GM18907 (cell line): ENCODE data around the gene ANLN.
"Not testable (repeated sequence)": the region's sequence is repeated elsewhere in the genome, so short reads cannot be mapped to it uniquely, and the experiment has no call there.

ENCODE experiments used
- ATAC-seq: cut with Tn5 transposase; IDR thresholded peaks from one replicate; pipeline ENCODE4 v1.9.1; 2021; ENCODE audit warnings: mild to moderate bottlenecking, moderate library complexity; ENCODE audit not compliant: unreplicated experiment

The ANLN gene

DNA sequence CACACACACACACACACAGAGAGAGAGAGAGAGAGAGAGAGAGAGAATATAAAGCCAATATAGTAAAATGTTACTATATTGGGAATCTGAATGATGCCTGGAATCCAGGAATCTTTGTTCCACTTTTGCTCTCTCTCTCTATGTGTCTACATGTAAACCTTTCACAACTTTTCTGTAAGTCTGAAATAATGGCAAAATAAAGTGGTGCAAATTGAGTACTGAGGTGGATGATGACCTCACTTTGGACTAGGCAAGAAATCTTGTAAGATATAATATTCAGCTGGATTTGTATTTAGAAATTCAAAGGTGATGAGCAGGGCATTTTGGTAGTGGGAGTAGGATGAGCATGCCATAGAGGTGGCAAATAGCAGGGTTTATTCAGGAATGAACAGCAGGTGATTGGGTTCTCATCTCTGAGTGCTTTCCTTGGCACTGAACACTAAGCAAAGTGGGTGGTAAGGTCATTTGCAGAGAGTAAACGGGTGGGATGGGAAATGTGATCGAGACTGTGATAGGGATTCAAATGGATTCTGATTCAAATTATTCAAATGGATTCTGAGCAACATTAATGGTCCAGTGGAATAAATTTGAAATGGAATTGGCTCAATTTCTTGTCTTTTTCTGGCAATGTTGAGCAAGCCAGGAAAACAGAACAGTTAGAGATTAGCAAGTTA, 9.7 kb upstream of the ANLN start:
- no peak for ATAC-seq

DNA sequence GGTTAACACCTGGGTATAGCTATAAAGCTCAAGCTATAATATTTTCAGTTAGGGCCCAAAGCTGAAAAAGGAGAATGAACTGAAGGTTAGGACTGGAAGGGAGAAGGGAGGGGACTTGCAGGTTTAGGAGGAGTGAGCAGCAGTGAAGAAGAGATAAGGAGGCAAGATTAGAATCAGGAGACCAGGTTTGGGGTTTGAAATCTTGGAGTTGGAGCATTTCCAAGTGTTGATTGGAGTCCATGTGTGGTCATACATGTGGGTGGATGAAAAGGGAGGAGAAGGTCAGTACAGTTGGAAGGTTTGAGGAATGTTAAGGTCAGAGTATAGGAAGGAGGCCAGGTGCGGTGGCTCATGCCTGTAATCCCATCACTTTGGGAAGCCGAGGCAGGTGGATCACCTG, 8.6 kb upstream of the ANLN start:
- ATAC-seq: no peak

DNA sequence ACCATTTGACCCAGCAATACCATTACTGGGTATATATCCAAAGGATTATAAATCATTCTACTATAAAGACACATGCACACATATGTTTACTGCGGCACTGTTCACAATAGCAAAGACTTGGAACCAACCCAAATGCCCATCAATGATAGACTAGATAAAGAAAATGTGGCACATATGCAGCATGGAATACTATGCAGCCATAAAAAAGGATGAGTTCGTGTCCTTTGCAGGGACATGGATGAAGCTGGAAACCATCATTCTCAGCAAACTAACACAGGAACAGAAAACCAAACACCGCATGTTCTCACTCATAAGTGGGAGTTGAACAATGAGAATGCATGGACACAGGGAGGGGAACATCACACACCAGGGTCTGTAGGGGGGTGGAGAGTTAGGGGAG, 6.4 kb upstream of the ANLN start:
- not testable (repeated sequence) for ATAC-seq

DNA sequence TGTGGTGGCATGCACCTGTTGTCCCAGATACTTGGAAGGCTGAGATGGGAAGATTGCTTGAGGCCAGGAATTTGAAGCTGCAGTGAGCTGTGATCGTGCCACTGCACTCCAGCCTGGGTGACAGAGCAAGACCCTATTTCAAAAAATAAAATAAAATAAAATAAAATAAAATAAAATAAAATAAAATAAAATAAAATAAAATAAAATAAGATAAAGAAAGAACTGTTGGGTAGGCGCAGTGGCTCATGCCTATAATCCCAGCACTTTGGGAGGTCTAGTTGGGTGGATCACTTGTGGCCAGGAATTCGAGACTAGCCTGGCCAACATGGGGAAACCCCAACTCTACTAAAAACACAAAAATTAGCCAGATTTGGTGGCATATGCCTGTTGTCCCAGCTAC, 4.0 kb upstream of the ANLN start:
- ATAC-seq: not testable (repeated sequence)

DNA sequence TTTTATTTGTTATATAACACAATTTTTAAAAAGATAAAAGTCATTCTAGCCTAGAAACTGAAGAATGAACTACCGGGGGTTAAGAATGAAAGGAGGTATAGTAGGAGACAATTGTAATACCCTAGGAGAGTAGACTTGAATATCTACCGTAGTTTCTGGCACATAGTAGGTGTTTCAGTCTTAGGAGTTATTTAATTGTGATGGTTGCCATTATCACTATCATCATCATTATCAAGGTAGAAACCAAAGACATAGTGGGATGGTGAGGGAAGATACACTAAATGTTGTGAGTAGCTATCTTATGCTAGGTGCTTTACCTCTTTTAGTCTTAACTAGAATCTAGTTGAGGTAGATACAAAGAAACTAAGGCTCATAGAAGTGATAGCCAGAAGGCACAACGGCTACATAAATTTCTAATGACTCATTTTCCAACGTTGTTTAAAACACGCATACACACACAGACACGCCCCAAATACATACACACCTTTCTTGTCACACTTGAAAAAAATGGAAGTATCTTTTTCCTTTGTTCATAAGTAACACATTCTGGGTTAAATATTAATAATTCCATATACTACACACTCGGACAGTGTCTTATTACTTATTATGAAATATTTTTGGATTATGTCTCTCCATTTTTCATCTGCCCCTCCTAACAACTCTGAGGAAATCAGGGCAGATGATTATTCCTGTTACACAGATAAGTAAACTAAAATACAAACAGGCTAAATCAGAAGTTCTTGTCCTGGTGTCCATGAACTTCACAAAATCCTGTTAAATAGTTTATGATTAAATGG, 2.0 kb upstream of the ANLN start:
- no peak for ATAC-seq

DNA sequence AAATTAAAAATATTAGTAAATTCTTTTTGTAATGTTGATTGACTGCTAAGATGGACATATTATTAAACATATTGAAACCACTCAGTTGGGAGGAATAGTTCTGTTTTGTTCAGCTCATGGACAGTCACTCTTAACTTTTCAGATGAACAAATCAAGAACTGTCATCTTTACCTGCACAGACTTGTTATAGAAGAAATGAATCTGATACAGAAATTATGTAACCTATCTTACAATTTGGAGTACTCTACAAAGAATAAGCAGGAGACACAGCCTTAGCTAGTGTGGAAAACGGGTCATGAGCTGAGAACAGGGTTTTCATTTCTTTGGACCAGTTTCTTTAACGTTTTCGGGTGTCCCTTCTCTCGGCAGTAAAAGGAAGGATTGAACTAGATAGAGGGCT, 1.2 kb upstream of the ANLN start:
- ATAC-seq: no peak

DNA sequence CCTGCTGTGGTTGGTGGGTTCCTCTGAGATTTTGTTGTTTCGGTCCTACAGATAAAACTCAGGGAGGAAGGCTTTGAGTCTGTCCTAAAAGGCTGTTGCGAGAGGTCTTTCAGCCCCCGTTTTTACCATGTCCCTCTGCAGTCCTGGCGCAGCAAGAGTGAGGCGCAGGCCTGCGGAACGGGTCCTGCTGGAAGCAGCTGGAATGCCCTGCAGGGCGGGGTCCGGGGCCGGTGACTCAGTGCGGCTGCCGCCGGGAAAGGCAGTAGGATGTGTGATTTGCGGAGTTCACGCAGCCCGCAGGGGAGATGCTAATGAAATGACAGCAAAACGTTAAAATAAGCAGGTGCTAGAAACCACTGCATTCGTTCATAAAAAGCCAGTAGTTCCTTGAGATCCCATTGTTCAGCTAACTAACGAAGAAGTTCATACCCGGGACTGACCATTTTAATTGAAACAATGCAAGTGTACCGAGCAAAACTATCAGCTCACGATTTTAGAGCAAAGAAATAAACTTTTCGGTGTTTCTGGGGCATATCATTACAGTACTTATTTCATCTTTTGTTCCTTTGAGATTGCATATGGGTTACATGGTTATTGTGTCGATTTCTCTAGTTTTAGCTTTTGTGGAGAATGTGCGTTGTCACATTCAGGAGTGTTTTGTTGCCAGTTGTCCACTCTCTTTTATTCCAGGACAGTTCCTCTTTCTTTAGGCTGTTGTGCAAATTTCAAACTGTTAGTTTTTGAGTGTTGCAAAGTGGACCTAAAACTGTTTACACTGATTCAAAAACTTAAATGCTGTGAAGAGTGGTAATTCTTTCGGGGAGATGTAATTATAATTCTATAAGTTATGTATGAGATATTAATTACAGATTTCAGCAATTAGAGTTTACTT, 783 bp downstream of the ANLN start:
- peak; percentile 41 for ATAC-seq

DNA sequence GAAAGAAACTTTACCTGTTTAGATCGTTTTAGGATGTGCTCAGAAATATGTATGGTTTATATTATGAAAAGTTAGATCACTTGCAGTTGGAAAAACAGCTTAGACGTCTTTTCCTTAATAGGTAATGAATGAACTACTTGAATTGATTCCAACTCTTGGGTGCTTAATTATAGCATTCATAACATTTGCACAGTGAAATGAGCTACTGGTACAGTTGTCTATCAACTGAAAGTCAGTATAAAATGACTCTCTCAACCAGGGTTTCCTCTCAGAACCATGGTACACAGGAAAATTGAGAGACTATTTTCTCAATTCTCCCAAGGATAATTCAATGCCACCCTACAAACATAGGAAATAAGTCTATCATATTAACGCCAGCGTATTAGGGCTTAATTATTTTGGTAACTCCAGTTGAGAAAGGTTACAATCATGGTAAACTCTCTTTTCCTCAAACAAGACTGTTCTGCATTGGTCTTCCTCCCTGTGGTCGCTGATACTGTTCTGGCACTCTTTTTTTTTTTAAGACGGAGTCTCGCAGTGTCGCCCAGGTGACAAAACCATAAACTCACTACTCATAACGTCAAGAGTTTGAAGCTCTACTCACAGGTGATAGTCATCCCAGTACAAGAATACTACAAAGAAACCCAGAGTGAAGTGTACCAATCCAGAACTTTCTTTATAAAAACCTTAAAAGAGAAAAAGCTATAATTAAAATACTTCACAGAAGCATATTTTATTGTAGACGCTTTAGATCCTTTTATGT, 2.0 kb downstream of the ANLN start:
- ATAC-seq: no peak

DNA sequence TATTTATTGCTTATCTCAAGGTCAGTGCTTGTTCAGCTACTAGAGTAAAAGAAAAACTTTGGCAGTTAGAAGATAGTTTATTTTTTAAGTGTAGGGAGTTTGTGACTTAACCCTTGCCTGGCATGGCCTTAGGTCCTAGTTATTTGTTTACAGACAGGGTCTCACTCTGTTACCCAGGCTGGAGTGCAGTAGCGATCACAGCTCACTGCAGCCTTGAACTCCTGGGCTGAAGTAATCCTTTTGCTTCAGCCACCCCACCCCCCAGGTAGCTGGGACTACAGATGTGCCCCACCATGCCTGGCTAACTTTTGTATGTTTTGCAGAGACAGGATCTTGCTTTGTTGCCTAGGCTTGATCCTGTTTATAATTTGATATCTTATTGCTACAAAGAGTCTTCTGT, 4.2 kb downstream of the ANLN start:
- no peak for ATAC-seq

DNA sequence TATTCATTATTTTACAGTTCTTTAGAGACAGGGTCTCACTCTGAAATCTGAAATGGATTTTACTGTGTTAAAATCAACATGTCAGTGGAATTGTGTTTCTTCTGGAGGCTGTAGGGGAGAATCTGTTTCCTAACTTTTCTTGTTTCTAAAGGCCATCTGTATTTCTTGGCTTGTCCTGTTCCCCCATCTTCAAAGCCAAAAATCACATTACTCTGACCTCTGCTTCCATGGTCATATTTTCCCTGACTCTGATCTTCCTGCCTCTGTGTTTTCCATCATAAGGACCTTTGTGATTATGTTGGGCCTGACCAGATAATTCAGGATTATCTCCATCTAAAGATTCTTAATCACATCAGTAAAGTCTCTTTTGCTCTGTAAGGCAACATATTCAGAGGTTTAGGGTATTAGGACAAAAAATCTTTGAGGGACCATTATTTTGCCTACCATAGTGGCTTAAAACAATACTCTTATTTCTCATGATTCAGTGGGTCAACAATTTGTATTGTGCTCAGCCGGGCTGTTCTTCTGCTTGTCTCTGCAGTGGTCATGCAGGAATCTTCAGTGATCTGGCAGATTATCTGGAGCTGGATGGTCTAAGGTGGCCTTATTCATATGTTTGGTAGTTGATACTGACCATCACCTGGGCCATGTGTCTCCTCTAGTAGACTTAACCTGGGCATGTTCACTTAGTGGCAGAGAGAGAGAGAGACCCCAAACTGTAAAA, 5.7 kb downstream of the ANLN start:
- ATAC-seq: no peak

DNA sequence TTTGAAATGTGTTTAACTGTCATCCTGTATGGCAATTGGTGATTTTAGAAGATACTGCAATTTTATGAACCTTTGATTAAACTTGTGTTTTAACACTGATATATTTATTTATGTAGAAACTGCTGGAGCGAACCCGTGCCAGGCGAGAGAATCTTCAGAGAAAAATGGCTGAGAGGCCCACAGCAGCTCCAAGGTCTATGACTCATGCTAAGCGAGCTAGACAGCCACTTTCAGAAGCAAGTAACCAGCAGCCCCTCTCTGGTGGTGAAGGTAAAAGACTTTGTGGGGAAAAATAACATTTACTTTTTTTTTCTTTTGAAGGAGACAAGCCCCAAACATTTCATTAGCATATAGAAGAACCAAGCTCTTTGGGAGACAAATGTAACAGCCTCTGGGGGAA, 6.5 kb downstream of the ANLN start:
- ATAC-seq: no peak

DNA sequence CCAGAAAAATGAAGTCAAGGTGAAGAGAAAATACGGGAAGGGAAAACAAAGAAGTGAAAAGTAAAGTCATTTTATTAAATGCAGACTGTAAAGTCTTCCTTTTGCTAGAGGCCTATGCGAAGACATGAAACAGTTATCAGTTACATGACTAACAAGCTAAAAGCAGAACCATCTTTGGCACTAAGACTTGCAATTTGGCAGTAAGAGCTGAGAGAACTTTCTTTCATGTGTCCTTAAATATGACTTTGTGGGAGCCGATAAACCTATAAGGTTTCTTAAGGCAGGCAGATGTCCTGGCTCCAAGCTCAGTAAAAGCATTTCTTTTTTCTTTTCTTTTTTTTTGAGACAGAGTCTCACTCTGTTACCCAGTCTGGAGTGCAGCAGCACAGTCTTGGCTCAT, 10.4 kb downstream of the ANLN start:
- ATAC-seq: no peak

DNA sequence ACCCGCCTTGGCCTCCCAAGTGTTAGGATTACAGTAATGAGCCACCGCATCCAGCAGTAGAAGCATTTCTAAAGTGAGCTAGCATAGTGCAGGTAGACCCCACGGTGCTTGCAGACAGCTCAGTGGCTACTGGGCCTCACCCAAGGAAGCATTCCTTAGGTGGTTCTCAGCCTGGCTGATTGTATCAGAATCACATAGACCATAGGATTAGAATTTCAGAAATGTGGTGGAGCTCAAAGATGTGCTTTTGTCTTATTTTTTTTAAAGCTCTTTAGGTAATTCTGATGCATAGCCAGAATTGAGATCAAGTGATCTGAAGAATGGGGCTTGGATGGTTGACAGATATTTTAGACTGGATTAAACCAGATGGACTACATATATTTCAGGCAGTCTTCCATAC, 10.9 kb downstream of the ANLN start:
- ATAC-seq: no peak

DNA sequence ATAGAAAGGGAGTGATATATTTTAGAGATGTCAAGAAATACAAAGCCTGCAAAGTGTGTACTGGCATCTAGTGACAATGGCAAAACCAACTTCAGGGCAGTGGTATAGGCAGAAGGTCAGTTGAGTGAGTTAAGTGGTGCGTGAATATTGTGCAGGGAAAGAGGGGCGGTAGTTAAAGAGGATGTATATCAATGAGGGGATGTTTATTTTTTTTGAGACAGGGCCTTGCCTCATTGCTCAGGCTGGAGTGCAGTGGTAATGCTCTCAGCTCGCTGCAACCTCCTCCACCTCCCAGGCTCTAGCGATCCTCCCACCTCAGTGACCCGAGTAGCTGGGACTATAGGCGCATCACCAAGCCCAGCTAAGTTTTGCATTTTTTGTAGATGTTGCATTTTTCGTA, 13.8 kb downstream of the ANLN start:
- no peak for ATAC-seq

DNA sequence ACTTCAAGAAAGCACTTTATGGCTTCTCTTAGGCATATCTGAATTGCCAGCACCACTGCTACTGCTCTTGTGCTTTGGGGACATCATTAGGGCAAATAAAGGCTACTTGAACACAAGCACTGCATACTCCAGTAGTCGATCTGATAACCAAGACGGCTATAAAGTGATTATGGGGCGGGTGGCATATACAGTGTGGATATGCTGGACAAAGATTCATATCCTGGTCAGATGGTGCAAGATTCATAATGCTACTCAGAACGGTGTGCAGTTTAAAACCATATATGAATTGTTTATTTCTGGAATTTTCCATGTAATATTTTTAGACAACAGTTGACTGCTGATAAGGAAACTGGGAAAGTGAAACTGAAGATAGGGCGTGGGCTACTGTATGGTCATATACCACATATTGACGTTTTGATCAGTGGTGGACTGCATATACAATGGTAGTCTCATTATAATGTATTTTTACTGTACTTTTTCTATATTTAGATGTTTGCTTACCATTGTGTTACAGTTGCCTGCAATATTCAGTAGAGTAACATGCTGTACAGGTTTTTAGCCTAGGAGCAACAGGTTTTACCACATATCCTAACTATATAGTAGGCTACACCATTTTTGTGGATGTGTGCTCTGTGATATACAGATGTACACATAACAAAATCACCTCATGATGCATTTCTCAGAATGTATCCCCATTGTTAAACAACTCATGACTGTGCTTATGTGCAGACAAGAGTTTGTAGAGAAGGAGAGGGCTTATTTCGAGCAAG, 15.2 kb downstream of the ANLN start:
- no peak for ATAC-seq

DNA sequence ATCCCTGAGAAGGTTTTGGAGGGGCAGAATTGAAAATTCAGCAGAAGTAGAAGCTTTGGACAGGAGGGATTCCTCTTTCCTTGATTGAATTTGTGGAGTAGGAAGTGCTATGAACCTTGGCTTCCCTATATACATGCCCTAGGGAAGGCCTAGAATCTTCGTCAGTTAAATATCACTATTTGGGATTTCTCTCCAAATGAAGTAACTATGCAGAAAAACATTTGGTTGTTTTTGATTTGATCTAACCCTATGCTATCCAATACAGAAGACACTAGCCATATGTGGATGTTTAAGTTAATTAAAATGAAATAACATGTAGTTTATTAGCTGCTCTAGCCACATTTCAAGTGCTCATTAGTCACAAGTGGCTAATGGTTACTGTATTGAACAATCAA, 15.7 kb downstream of the ANLN start:
- ATAC-seq: no peak

DNA sequence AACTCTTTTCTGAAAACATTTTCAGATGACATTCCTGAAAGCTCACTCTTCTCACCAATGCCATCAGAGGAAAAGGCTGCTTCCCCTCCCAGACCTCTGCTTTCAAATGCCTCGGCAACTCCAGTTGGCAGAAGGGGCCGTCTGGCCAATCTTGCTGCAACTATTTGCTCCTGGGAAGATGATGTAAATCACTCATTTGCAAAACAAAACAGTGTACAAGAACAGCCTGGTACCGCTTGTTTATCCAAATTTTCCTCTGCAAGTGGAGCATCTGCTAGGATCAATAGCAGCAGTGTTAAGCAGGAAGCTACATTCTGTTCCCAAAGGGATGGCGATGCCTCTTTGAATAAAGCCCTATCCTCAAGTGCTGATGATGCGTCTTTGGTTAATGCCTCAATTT, 16.5 kb downstream of the ANLN start:
- no peak for ATAC-seq

DNA sequence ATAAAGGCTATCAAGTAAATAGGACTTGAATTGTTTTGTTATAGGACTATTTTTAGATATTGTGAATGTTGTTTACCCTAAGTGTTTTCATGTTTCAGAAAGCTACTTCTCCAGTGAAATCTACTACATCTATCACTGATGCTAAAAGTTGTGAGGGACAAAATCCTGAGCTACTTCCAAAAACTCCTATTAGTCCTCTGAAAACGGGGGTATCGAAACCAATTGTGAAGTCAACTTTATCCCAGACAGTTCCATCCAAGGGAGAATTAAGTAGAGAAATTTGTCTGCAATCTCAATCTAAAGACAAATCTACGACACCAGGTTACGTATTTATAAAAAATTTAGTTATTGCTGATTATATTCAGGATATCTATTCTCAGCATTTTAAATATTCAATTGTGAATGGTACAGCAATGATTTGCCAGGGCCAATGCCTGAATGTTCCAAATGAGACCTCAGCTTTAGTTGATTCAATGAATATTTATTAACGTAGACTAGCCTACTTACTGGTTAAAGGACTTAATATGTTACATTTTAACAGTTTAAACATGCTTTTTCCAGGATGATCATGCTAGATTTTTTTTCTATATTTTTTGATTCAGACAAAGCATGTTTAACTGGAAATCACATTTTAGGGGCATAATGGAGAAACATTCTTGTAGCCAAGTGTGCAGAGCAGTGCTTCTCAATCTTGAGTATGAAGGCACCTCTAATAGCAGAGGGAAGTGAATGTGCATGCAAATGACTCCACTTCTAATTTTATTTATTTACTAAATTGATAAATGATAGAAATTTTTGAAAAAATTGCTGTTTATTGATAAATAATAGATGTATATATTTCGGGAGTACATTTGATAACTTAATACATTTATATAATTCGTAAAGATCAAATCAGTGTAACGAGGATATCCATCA, 18.2 kb downstream of the ANLN start:
- no peak for ATAC-seq

DNA sequence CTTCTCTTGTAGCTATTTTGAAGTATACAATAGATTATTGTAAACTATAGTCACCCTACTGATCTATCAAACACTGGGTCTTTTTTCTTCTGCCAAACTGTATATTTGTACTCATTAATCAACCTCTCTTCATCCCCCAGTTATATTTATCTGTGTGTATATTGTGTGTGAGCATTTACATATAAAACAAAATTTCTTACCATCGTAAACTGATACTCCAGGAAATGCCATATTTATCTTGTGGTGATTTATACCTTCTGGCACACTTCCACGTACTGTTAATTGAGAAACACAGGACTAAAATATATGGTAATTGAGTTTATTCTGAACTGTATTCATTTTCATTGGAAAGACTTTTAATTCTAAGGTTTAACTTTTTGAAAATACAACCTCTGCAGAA, 18.9 kb downstream of the ANLN start:
- no peak for ATAC-seq
